LNCaP clone FGC (cell line): Measurements from ENCODE around the gene PCDHB1.

Source experiments
- DNase-seq: peaks from one replicate; pipeline ENCODE4 v3.0.0-alpha.2; 2011; ENCODE audit warnings: low read depth
- H3K4me3 ChIP-seq: 2 replicates; pipeline ENCODE4 v1.5.1; 2011; ENCODE audit warnings: mild to moderate bottlenecking, low read depth, low read length, control low read depth
- CTCF ChIP-seq: IDR thresholded peaks from 2 replicates; pipeline ENCODE4 v1.5.1; 2012; ENCODE audit warnings: mild to moderate bottlenecking; ENCODE audit not compliant: control insufficient read depth, insufficient read depth; ENCODE audit errors: extremely low read depth

Gene PCDHB1

GRCh38 chr5:141003791-141004611 lies 47.2 kb upstream of the PCDHB1 start:
- no peak for TF ChIP-seq CTCF
- no peak for DNase-seq
- H3K4me3 ChIP-seq: no peak overlapping the region

- no peak for TF ChIP-seq CTCF
- no peak for DNase-seq
- H3K4me3 ChIP-seq: no peak overlapping the region
Observed at GRCh38 chr5:141007791-141008190, 43.4 kb upstream of the PCDHB1 start.

GRCh38 chr5:141010047-141010793 lies 41.0 kb upstream of the PCDHB1 start:
- TF ChIP-seq CTCF: no peak
- DNase-seq: no peak
- H3K4me3 ChIP-seq: no peak overlapping the region

- H3K4me3 ChIP-seq: no peak overlapping the region
- no peak for DNase-seq
- TF ChIP-seq CTCF: no peak
Observed at GRCh38 chr5:141017943-141018342, 33.2 kb upstream of the PCDHB1 start.

- TF ChIP-seq CTCF: no peak
- no peak for DNase-seq
- H3K4me3 ChIP-seq: no peak overlapping the region
Observed at GRCh38 chr5:141022384-141022783, 28.8 kb upstream of the PCDHB1 start.

- no peak overlapping the region for H3K4me3 ChIP-seq
- no peak for TF ChIP-seq CTCF
- no peak for DNase-seq
Observed at GRCh38 chr5:141031006-141031405, 20.2 kb upstream of the PCDHB1 start.
